K562 (cell line): ENCODE data around the gene CDKL5. TPM values are rescaled to one million over a fixed set of nuclear protein-coding genes. Genes with fewer than 3 reads are reported as not detected.

Experiments
- CHAMP1 ChIP-seq: fragments of 450-650 bp; IDR thresholded peaks from 2 replicates; pipeline ENCODE4 v1.6.1; 2016; ENCODE audit warnings: mild to moderate bottlenecking
- EHMT2 ChIP-seq: fragments of 450-650 bp; IDR thresholded peaks from 2 replicates; pipeline ENCODE4 v1.6.1; 2018; ENCODE audit warnings: antibody characterized with exemption
- HES1 ChIP-seq: fragments of 450-650 bp; IDR thresholded peaks from 2 replicates; pipeline ENCODE4 v1.6.1; 2016; ENCODE audit warnings: low read depth, mild to moderate bottlenecking, moderate library complexity
- MCM3 ChIP-seq: fragments of 450-650 bp; IDR thresholded peaks from 2 replicates; pipeline ENCODE4 v1.6.1; 2016
- MYBL2 ChIP-seq, 2 experiments: fragments of 450-650 bp in 1 of 2; sonication (generic) in 1 of 2; formaldehyde crosslinking in 1 of 2; IDR thresholded peaks; 2 replicates each; pipeline versions ENCODE4 v1.6.1 to v1.8.1; 2017 to 2022; ENCODE audit warnings: borderline replicate concordance in 1 of 2, inconsistent platforms in 1 of 2, low read depth in 1 of 2, mild to moderate bottlenecking in 1 of 2, missing genetic modification reagents in 1 of 2, moderate library complexity in 1 of 2
- NFE2L1 ChIP-seq: fragments of 450-650 bp; IDR thresholded peaks from 2 replicates; pipeline ENCODE4 v1.6.1; 2016; ENCODE audit warnings: missing genetic modification characterization, low read depth, mild to moderate bottlenecking, missing compliant biosample characterization, moderate library complexity, borderline replicate concordance
- PHF21A ChIP-seq: fragments of 450-650 bp; IDR thresholded peaks from 2 replicates; pipeline ENCODE4 v1.6.1; 2017; ENCODE audit warnings: low read depth, borderline replicate concordance
- POU5F1 ChIP-seq: fragments of 150-350 bp; IDR thresholded peaks from 2 replicates; pipeline ENCODE4 v1.6.1; 2014; ENCODE audit warnings: borderline replicate concordance, low read length, low read depth, mild to moderate bottlenecking; ENCODE audit not compliant: partially characterized antibody
- RUNX1 ChIP-seq: sonication (generic); IDR thresholded peaks from 2 replicates; pipeline ENCODE4 v1.6.1; 2016; ENCODE audit warnings: antibody characterized with exemption, low read depth
- SNIP1 ChIP-seq: fragments of 450-650 bp; IDR thresholded peaks from 2 replicates; pipeline ENCODE4 v1.7.1; 2017; ENCODE audit warnings: low read depth, mild to moderate bottlenecking
- UBTF ChIP-seq, 2 experiments: IDR thresholded peaks; 2 replicates each; pipeline ENCODE4 v1.6.1; 2012; ENCODE audit warnings: improper control_type of control experiment in 2 of 2, low read depth in 2 of 2, low read length in 2 of 2, borderline replicate concordance in 1 of 2
- YY1 ChIP-seq, 3 experiments: IDR thresholded peaks; 2 replicates each; pipeline ENCODE4 v1.6.1; 2011; ENCODE audit warnings: low read length in 2 of 3, mild to moderate bottlenecking in 2 of 3, moderate library complexity in 2 of 3, borderline replicate concordance in 1 of 3, control low read depth in 1 of 3, low read depth in 1 of 3; ENCODE audit not compliant: insufficient read depth in 3 of 3, insufficient replicate concordance in 2 of 3, control insufficient read depth in 1 of 3, insufficient read length in 1 of 3; ENCODE audit errors: extremely low read depth in 1 of 3
- ZBTB26 ChIP-seq: fragments of 450-650 bp; formaldehyde crosslinking; IDR thresholded peaks from 2 replicates; pipeline ENCODE4 v1.4.0; 2022; ENCODE audit warnings: missing genetic modification characterization
- ZNF12 ChIP-seq: sonication (generic); formaldehyde crosslinking; IDR thresholded peaks from 2 replicates; pipeline ENCODE4 v1.4.0; 2020; ENCODE audit warnings: mild to moderate bottlenecking, missing genetic modification reagents
- ZNF165 ChIP-seq: fragments of 250-450 bp; sonication (Bioruptor Pico); IDR thresholded peaks from 2 replicates; pipeline ENCODE4 v1.4.0; 2020; ENCODE audit warnings: borderline replicate concordance
- ZNF740 ChIP-seq, 3 experiments: fragments of 200-800 bp in 1 of 3; sonication (Bioruptor generic) in 1 of 3; sonication (generic) in 1 of 3; formaldehyde crosslinking in 1 of 3; IDR thresholded peaks; 2 replicates each; pipeline versions ENCODE4 v1.6.1 to v1.8.0; 2016 to 2022; ENCODE audit warnings: mild to moderate bottlenecking in 2 of 3, missing compliant biosample characterization in 2 of 3, missing genetic modification characterization in 2 of 3, missing genetic modification reagents in 1 of 3
- ZNF77 ChIP-seq: fragments of 250-450 bp; sonication (Bioruptor Pico); IDR thresholded peaks from 2 replicates; pipeline ENCODE4 v1.5.0; 2020
- polyA plus RNA-seq, 8 experiments: library from polyadenylated mRNA; depleted of rRNA in 4 of 8; stranded (reverse) in 5 of 8; unstranded in 3 of 8; fragments of >200 nt; fragmentation: Nextera tagmentation in 2 of 8; fragmentation: Illumina TruSeq in 1 of 8; extraction: Ambion mirVana in 2 of 8; extraction: Trizol in 1 of 8; gene quantifications; 2 replicates each; pipeline versions ENCODE4 v1.2.1 to v1.2.3, GENCODE V29; 2011 to 2014; ENCODE audit warnings: inconsistent platforms in 1 of 8, missing spikeins in 1 of 8
- total RNA-seq, 7 experiments: library from RNA; depleted of rRNA in 6 of 7; stranded (reverse); fragments of >200 nt in 6 of 7; fragmentation: Illumina TruSeq in 2 of 7; extraction: Trizol in 2 of 7; gene quantifications; 2 replicates each; pipeline versions ENCODE4 v1.2.1 to v1.2.3, GENCODE V29; 2011 to 2021; ENCODE audit warnings: low replicate concordance in 1 of 7

Gene CDKL5
- total and polyA plus RNA-seq, 9 of the 15 experiments (the other 6 are each of a cell fraction or from before 2014, with no cell fraction given) = under 0.01 to 0.21 (median 0.04) TPM

- no peak for TF ChIP-seq POU5F1
- TF ChIP-seq EHMT2 = no peak
- TF ChIP-seq ZNF740 (CRISPR knock-in tag; IDR thresholded peaks at IDR 0.05) = no peak
- no peak for TF ChIP-seq ZNF740 (tag; IDR thresholded peaks at IDR 0.05)
- TF ChIP-seq HES1 = no peak
- TF ChIP-seq MCM3 = no peak
- TF ChIP-seq PHF21A = no peak
- no peak for TF ChIP-seq ZNF77 (CRISPR knock-in tag)
- TF ChIP-seq MYBL2 (IDR thresholded peaks at IDR 0.05; ENCODE audit: low read depth) = no peak
- no peak for TF ChIP-seq MYBL2 (CRISPR knock-in tag; IDR thresholded peaks at IDR 0.05; ENCODE audit: borderline replicate concordance)
- TF ChIP-seq YY1 (IDR thresholded peaks at IDR 0.05; ENCODE audit: borderline replicate concordance in 1 of 3, control insufficient read depth in 1 of 3, extremely low read depth in 1 of 3, insufficient read depth in 3 of 3, insufficient read length in 1 of 3, insufficient replicate concordance in 2 of 3, low read depth in 1 of 3, low read length in 2 of 3) = no peak
- no peak for TF ChIP-seq RUNX1
- no peak for TF ChIP-seq ZBTB26 (CRISPR knock-in tag)
- TF ChIP-seq ZNF12 (CRISPR knock-in tag) = no peak
- no peak; the same call in 1 of the 2 replicates for TF ChIP-seq CHAMP1
- TF ChIP-seq UBTF (IDR thresholded peaks at IDR 0.05; ENCODE audit: borderline replicate concordance in 1 of 2, low read depth in 2 of 2, low read length in 2 of 2) = 0 out of 4 replicates have a peak, but pooled peaks of 1 of the 2 experiments have one; percentile 39
- no peak for TF ChIP-seq SNIP1
- no peak for TF ChIP-seq NFE2L1 (tag)
- TF ChIP-seq ZNF165 = no peak
Measured at GRCh38 chrX:18674788-18675735, 249.7 kb downstream of the CDKL5 start (continued).
